ENCODE data around the gene VAMP1. TPM values are rescaled to one million over a fixed set of nuclear protein-coding genes. Genes with fewer than 3 reads are reported as not detected.

VAMP1 gene
- total RNA-seq, 1 experiment from 2014 or later: 11.2 TPM

- BruUV-seq (replicated peaks): no TSS peak
- no peaks in the 10 kb centered on the region for H3K36me3 ChIP-seq (ENCODE audit: control insufficient read depth, insufficient read depth, low read length)
- H3K4me3 ChIP-seq (ENCODE audit: low read depth in 2 of 2, low read length in 2 of 2): no peak overlapping the region
- no peaks in the 10 kb centered on the region for H3K9me3 ChIP-seq (ENCODE audit: control insufficient read depth, insufficient read depth, low read depth, low read length)
- intact Hi-C loops (cut with micrococcal nuclease; ENCODE audit: unreplicated experiment): no loop called here
- ChIA-PET POLR2A (no interaction called here), CTCF (no interaction called here)
- no peaks in the 10 kb centered on the region for H3K27me3 ChIP-seq (ENCODE audit: control insufficient read depth, insufficient read depth, low read length)
- H3K4me1 ChIP-seq (ENCODE audit: control insufficient read depth, insufficient read depth, low read length): peaks cover 6% of the 10 kb centered on the region
- TF ChIP-seq SIN3A (IDR thresholded peaks at IDR 0.05; ENCODE audit: borderline replicate concordance, insufficient read depth, low read depth, low read length) (no peak), TCF7L2 (IDR thresholded peaks at IDR 0.05; ENCODE audit: low read depth, low read length) (no peak), POLR2AphosphoS5 (IDR thresholded peaks at IDR 0.05; ENCODE audit: low read depth, low read length) (no peak), REST (IDR thresholded peaks at IDR 0.05; ENCODE audit: insufficient read depth in 1 of 2, low read depth in 2 of 2, low read length in 1 of 2) (no peak), CTCF (IDR thresholded peaks at IDR 0.05) (no peak)
- in situ Hi-C loops (cut with HindIII; ENCODE audit: low pct_unique_long_range_greater_than_20kb, low sequenced_read_pairs): no loop called here
- H3K27ac ChIP-seq (ENCODE audit: low read length): no peak overlapping the region
- DNase-seq (ENCODE audit: low read depth, low spot score) (no peak), ATAC-seq (no peak)
These were observed 44.6 kb downstream of the VAMP1 start for GRCh38 chr12:6425590-6426531.

- in situ Hi-C loops (cut with HindIII; ENCODE audit: low pct_unique_long_range_greater_than_20kb, low sequenced_read_pairs): no loop called here
- BruUV-seq (replicated peaks): no TSS peak
These were observed 45.6 kb downstream of the VAMP1 start for GRCh38 chr12:6424866-6425265.

More at GRCh38 chr12:6424866-6425265, 45.6 kb downstream of the VAMP1 start:
- Histone ChIP-seq H3K36me3 (ENCODE audit: control insufficient read depth, insufficient read depth, low read length) (no peaks in the 10 kb centered on the region), H3K4me1 (ENCODE audit: control insufficient read depth, insufficient read depth, low read length) (no peaks in the 10 kb centered on the region; the same call in 1 of the 2 replicates), H3K27ac (ENCODE audit: low read length) (no peak overlapping the region), H3K27me3 (ENCODE audit: control insufficient read depth, insufficient read depth, low read length) (no peaks in the 10 kb centered on the region), H3K9me3 (ENCODE audit: control insufficient read depth, insufficient read depth, low read depth, low read length) (no peaks in the 10 kb centered on the region), H3K4me3 (ENCODE audit: low read depth in 2 of 2, low read length in 2 of 2) (no peak overlapping the region)
- intact Hi-C loops (cut with micrococcal nuclease; ENCODE audit: unreplicated experiment): no loop called here
- CTCF ChIA-PET: no interaction called here
- POLR2A ChIA-PET: no interaction called here
- TF ChIP-seq REST (IDR thresholded peaks at IDR 0.05; ENCODE audit: insufficient read depth in 1 of 2, low read depth in 2 of 2, low read length in 1 of 2): no peak
- no peak for DNase-seq (ENCODE audit: low read depth, low spot score)
- ATAC-seq: no peak

All from Panc1 (cell line).